ENCODE results near the gene NR2F1-AS1. TPM values are rescaled to one million over a fixed set of nuclear protein-coding genes. Genes with fewer than 3 reads are reported as not detected.

NR2F1-AS1 gene
- 3.1 and 3.7 TPM in 2 replicates for total RNA-seq

DNA sequence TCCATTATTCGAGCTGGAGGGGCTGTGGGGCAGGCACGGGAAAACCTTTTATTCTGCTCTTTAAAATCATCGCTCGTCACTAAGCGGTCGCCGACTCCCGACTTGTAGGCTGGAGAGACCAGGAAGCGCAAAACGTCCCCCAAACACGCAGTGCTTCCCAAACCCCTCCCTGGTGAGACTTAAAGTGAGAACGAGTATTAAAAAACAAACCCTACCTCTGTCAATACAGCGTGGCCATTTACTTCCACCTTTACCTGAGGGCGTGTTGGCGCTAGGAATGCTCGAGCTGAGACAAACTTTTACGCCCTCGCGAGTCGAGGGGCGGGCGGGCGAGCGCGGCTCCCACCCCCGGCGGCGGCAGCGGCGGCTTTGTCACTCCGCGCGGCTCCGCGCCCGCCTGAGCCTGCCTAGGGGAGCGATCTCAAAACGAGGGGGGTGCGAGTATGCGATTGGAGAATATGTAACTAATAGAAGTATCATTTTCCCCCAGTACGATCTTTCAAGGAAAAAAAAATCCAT is at the start of gene NR2F1-AS1:
TSS of gene NR2F1-AS1 (minus strand) at position 293 of the 519 bp plus-strand sequence.

DNA sequence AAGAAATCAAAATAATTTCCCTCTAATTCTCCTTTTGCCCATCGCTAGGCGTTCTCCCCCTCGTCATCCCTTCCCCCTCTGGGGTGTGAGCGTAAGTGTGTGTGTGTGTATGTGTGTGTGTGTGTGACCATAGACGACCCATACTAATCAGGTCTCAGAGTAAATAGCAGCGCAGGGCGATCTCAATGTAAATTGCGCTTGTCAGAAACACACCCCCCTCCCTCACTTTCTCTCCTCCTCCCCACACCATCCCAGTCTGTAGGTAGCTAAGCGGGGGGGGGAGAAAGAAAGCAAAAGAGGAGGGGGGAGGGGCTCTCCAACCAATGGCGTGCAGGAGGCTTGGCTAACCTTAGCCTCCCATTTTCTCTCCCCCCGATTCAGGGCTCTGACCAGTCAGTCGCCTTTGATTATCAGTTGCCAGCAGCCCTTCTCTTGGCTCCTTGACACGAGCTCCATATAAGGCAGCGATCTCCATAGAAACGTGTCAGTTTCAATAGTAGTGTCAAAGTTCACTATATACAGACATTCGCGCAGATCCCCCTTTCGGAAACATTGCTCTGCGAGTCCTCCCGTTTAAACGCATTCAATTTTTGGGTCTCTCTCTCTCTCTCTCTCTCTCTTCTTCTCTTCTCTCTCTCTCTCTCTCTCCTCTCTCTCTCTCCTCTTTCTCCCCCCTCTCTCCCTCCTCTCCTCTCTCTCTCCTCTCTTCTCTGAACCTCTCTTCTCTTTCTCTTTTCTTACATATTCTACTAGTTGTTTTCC is 1.8 kb upstream of the NR2F1-AS1 start, which contains the start of gene NR2F1:
TSS of gene NR2F1 (plus strand) at position 546 of the 762 bp plus-strand sequence. CDS start 1,802 bp downstream, outside the sequence.

Other genes with a start within 250 kb of the NR2F1-AS1 start
- gene NR2F1, start 2.0 kb upstream of the NR2F1-AS1 start, total RNA-seq, result 4.8 and 5.9 TPM in 2 replicates
- gene POU5F2, start 160.4 kb upstream of the NR2F1-AS1 start, total RNA-seq, result 1.5 and 1.8 TPM in 2 replicates